HL-60 (cell line): ENCODE data around the gene DNAH7.

Experiments used
- CTCF ChIP-seq: IDR thresholded peaks from one replicate; pipeline ENCODE4 v1.5.1; 2011; ENCODE audit warnings: low read length, control low read depth, inconsistent platforms; ENCODE audit not compliant: insufficient read depth
- POLR2AphosphoS5 ChIP-seq: IDR thresholded peaks from 2 replicates; pipeline ENCODE4 v1.6.1; 2012; ENCODE audit warnings: low read depth
- REST ChIP-seq: IDR thresholded peaks from 2 replicates; pipeline ENCODE4 v1.6.1; 2012; ENCODE audit warnings: low read depth; ENCODE audit not compliant: insufficient replicate concordance

GRCh38 chr2:195836002-195836401 is 232.6 kb downstream of the DNAH7 start:
- TF ChIP-seq CTCF (no peak), POLR2AphosphoS5 (no peak), REST (no peak)
